HepG2 (cell line): ENCODE measurements around the gene CXXC5. TPM values are rescaled to one million over a fixed set of nuclear protein-coding genes. Genes with fewer than 3 reads are reported as not detected.

Experiments
- ATAC-seq: fragments of 200-7000 bp; cut with Tn5 transposase; 3 replicates; pipeline ENCODE4 v1.9.1; 2020; ENCODE audit warnings: mild to moderate bottlenecking, moderate library complexity
- BruUV-seq: library from RNA; stranded (reverse); fragments of 400-500 nt; replicated peaks from 2 replicates; lab custom pipeline; 2021; lab: Mats Ljungman, UMichigan
- CTCF ChIA-PET: fragments of 300-600 bp; formaldehyde crosslinking; extraction: SDS; loops from one replicate; lab custom pipeline; 2021; ENCODE audit warnings: low total read pairs, inconsistent platforms, low intra/inter-chr PET ratio; lab: Yijun Ruan, JAX
- POLR2A ChIA-PET: fragments of 350-600 bp; sonication (Branson Sonifier 250); formaldehyde crosslinking; loops from one replicate; lab custom pipeline; 2020; ENCODE audit warnings: antibody characterized with exemption, inconsistent platforms; lab: Yijun Ruan, JAX
- DNase-seq: peaks from one replicate; pipeline ENCODE4 v3.0.0-alpha.2; 2015; ENCODE audit warnings: low spot score
- FAIRE-seq: peaks from 3 replicates; lab custom pipeline; 2011; peaks lifted over from hg19 to GRCh38; lab: Jason Lieb, UNC
- H2AFZ ChIP-seq: one replicate; pipeline ENCODE4 v1.6.1; 2011; ENCODE audit warnings: low read length, inconsistent platforms
- H3K27ac ChIP-seq: fragments of 300-600 bp; 3 replicates; pipeline ENCODE4 v1.8.0; 2011; ENCODE audit warnings: mixed run types, mild to moderate bottlenecking, mixed read lengths, low read length, inconsistent platforms; ENCODE audit not compliant: insufficient read depth; ENCODE audit errors: extremely low read length
- H3K27me3 ChIP-seq, 2 experiments: fragments of 200-600 bp in 1 of 2; 2 replicates in 1 of 2; 3 replicates in 1 of 2; pipeline versions ENCODE4 v1.6.0 to v1.8.0; 2011; ENCODE audit warnings: low read length in 2 of 2, mild to moderate bottlenecking in 2 of 2, moderate library complexity in 2 of 2, inconsistent platforms in 1 of 2; ENCODE audit not compliant: insufficient read depth in 2 of 2, control insufficient read depth in 1 of 2
- H3K36me3 ChIP-seq, 2 experiments: fragments of 200-600 bp in 1 of 2; replicated peaks in 1 of 2; 2 replicates in 1 of 2; 3 replicates in 1 of 2; pipeline versions ENCODE4 v1.5.1 to v1.8.0; 2011; ENCODE audit warnings: low read length in 2 of 2, inconsistent platforms in 1 of 2; ENCODE audit not compliant: insufficient read depth in 2 of 2, control insufficient read depth in 1 of 2
- H3K4me1 ChIP-seq: 2 replicates; pipeline ENCODE4 v1.5.1; 2012; ENCODE audit warnings: low read length, inconsistent platforms; ENCODE audit not compliant: insufficient read depth
- H3K4me2 ChIP-seq: 2 replicates; pipeline ENCODE4 v1.6.0; 2011; ENCODE audit warnings: low read depth, low read length, inconsistent platforms
- H3K4me3 ChIP-seq, 3 experiments: fragments of 200-600 bp in 1 of 3; sonication (generic), shearing (Covaris generic) in 1 of 3; replicated peaks in 1 of 3; 2 replicates each; pipeline ENCODE4 v1.5.1; 2011 to 2016; ENCODE audit warnings: low read length in 3 of 3, inconsistent platforms in 2 of 3, low read depth in 2 of 3, mild to moderate bottlenecking in 2 of 3, control low read depth in 1 of 3, mixed read lengths in 1 of 3; ENCODE audit not compliant: insufficient read depth in 1 of 3
- H3K79me2 ChIP-seq: one replicate; pipeline ENCODE4 v1.6.1; 2011; ENCODE audit warnings: low read length, inconsistent platforms; ENCODE audit not compliant: insufficient read depth
- H3K9ac ChIP-seq: 2 replicates; pipeline ENCODE4 v1.6.0; 2011; ENCODE audit warnings: mild to moderate bottlenecking, low read depth, low read length, inconsistent platforms; ENCODE audit not compliant: insufficient read depth
- H3K9me3 ChIP-seq: 2 replicates; pipeline ENCODE4 v1.5.1; 2012; ENCODE audit warnings: mild to moderate bottlenecking, low read length
- H4K20me1 ChIP-seq: 2 replicates; pipeline ENCODE4 v1.6.0; 2011; ENCODE audit warnings: inconsistent platforms, mild to moderate bottlenecking, low read length, moderate library complexity; ENCODE audit not compliant: insufficient read depth
- MXD3 ChIP-seq: IDR thresholded peaks from 2 replicates; pipeline ENCODE4 v1.6.1; 2016; ENCODE audit warnings: mild to moderate bottlenecking, missing biosample characterization, missing genetic modification reagents
- SAFB2 ChIP-seq: sonication (generic); formaldehyde crosslinking; IDR thresholded peaks from 2 replicates; pipeline ENCODE4 v1.5.1; 2020; ENCODE audit warnings: missing genetic modification reagents, low read depth, mild to moderate bottlenecking, borderline replicate concordance
- ZNF558 ChIP-seq: sonication (generic); formaldehyde crosslinking; IDR thresholded peaks from 2 replicates; pipeline ENCODE4 v1.9.0; 2022; ENCODE audit warnings: mild to moderate bottlenecking, missing genetic modification reagents, borderline replicate concordance
- ZNF891 ChIP-seq: sonication (generic); formaldehyde crosslinking; IDR thresholded peaks from 2 replicates; pipeline ENCODE4 v1.5.0; 2020; ENCODE audit warnings: mild to moderate bottlenecking, missing genetic modification reagents
- WGBS: methylation state at CpG from one replicate; pipeline ENCODE4 v1.1.6; 2017; ENCODE audit warnings: low lambda C conversion rate; 5-methylcytosine and 5-hydroxymethylcytosine counted together
- in situ Hi-C: cut with HindIII; loops from 2 replicates; pipeline ENCODE4 v1.10.0; 2017; ENCODE audit warnings: low pct_unique_long_range_greater_than_20kb; ENCODE audit not compliant: extremely low pct_ligation_motif_present
- intact Hi-C: fragments of 100-400 bp; cut with micrococcal nuclease; formaldehyde crosslinking; loops from one replicate; pipeline ENCODE4 v1.10.0; 2022; ENCODE audit not compliant: unreplicated experiment
- polyA plus RNA-seq, 8 experiments: library from polyadenylated mRNA; depleted of rRNA in 3 of 8; stranded (reverse) in 7 of 8; unstranded in 1 of 8; fragments of >200 nt; fragmentation: Illumina TruSeq in 4 of 8; extraction: Trizol in 4 of 8; gene quantifications; 2 replicates each; pipeline versions ENCODE4 v1.2.1 to v1.2.3, GENCODE V29; 2011 to 2016; ENCODE audit warnings: low read depth in 4 of 8, missing spikeins in 1 of 8, mixed read lengths in 1 of 8; ENCODE audit not compliant: insufficient read depth in 1 of 8
- total RNA-seq, 5 experiments: library from RNA; depleted of rRNA; stranded (reverse); fragments of >200 nt; fragmentation: Illumina TruSeq; extraction: Trizol; gene quantifications; 2 replicates each; pipeline ENCODE4 v1.2.3, GENCODE V29; 2016; ENCODE audit warnings: low read depth in 1 of 5
- TF ChIP-seq, protein P1 (sequence below): fragments of 450-650 bp; IDR thresholded peaks from 2 replicates; pipeline ENCODE4 v1.6.1; 2016

Gene CXXC5
- total and polyA plus RNA-seq, 2 of the 13 experiments (the other 11 are each of a cell fraction or from before 2014, with no cell fraction given) = 32.3 to 33.0 TPM

GRCh38 chr5:139698490-139699146, 50.5 kb downstream of the CXXC5 start (continued):
- TF ChIP-seq, protein P1, sequence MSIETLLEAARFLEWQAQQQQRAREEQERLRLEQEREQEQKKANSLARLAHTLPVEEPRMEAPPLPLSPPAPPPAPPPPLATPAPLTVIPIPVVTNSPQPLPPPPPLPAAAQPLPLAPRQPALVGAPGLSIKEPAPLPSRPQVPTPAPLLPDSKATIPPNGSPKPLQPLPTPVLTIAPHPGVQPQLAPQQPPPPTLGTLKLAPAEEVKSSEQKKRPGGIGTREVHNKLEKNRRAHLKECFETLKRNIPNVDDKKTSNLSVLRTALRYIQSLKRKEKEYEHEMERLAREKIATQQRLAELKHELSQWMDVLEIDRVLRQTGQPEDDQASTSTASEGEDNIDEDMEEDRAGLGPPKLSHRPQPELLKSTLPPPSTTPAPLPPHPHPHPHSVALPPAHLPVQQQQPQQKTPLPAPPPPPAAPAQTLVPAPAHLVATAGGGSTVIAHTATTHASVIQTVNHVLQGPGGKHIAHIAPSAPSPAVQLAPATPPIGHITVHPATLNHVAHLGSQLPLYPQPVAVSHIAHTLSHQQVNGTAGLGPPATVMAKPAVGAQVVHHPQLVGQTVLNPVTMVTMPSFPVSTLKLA = no peak
- TF ChIP-seq MXD3 (no peak), ZNF558 (CRISPR knock-in tag) (no peak)
- TF ChIP-seq, all 625 proteins: peak for 16

DNA sequence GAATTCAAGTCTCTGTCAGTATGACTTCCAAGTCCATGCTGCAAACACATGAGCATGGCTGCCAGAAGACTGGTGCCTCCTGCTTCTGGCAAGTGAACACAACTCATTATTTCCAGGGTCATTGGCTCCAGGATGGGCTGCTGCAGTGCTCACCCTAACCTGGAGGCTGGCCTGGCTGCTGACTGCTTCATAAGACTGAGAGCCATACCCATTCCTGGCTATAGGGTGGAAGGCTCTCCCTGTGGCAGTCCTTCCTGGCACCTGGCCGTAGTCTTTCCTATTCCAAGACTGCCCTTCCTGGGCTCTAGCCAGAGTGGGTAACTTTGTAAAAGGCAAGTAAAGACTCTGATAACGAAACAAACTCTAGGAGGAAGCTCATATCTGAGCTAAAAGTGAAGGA, 51.2 kb downstream of the CXXC5 start:
- intact Hi-C loops (loop anchor here (5.0 kb wide), 1 partner anchor 33 kb away; no protein-coding TSS in a partner anchor), in situ Hi-C loops (no loop called here)
- peak; percentile 49 for FAIRE-seq
- WGBS = 93% methylated on average over 2 of the region's 2 CpGs
- Histone ChIP-seq H4K20me1 (no peaks in the 10 kb centered on the region), H3K27me3 (no peaks in the 10 kb centered on the region), H3K27ac (peak overlapping the region; percentile 78), H3K4me1 (peaks cover 84% of the 10 kb centered on the region), H3K4me2 (no peak overlapping the region), H3K79me2 (no peaks in the 10 kb centered on the region), H3K9me3 (no peaks in the 10 kb centered on the region), H3K36me3 (no peaks in the 10 kb centered on the region), H2AFZ (no peak overlapping the region), H3K4me3 (no peak overlapping the region), H3K9ac (no peak overlapping the region; the same call in 1 of the 2 replicates)
- DNase-seq = no peak
- no TSS peak for BruUV-seq
- no peak for ATAC-seq
- CTCF ChIA-PET = no interaction called here
- POLR2A ChIA-PET = interaction anchor here (1.1 to 4.6 kb wide), 9 partner anchors 11 to 59 kb away, joined by 3 to 77 read pairs (median 10); partner anchors contain the start of gene CXXC5
- TF ChIP-seq ZNF891 (CRISPR knock-in tag) (0 out of 2 replicates have a peak, but pooled peaks have one; percentile 27), SAFB2 (no peak)
